ENCODE data around the gene RC3H2. TPM values are rescaled to one million over a fixed set of nuclear protein-coding genes. Genes with fewer than 3 reads are reported as not detected.

Gene RC3H2, protein sequence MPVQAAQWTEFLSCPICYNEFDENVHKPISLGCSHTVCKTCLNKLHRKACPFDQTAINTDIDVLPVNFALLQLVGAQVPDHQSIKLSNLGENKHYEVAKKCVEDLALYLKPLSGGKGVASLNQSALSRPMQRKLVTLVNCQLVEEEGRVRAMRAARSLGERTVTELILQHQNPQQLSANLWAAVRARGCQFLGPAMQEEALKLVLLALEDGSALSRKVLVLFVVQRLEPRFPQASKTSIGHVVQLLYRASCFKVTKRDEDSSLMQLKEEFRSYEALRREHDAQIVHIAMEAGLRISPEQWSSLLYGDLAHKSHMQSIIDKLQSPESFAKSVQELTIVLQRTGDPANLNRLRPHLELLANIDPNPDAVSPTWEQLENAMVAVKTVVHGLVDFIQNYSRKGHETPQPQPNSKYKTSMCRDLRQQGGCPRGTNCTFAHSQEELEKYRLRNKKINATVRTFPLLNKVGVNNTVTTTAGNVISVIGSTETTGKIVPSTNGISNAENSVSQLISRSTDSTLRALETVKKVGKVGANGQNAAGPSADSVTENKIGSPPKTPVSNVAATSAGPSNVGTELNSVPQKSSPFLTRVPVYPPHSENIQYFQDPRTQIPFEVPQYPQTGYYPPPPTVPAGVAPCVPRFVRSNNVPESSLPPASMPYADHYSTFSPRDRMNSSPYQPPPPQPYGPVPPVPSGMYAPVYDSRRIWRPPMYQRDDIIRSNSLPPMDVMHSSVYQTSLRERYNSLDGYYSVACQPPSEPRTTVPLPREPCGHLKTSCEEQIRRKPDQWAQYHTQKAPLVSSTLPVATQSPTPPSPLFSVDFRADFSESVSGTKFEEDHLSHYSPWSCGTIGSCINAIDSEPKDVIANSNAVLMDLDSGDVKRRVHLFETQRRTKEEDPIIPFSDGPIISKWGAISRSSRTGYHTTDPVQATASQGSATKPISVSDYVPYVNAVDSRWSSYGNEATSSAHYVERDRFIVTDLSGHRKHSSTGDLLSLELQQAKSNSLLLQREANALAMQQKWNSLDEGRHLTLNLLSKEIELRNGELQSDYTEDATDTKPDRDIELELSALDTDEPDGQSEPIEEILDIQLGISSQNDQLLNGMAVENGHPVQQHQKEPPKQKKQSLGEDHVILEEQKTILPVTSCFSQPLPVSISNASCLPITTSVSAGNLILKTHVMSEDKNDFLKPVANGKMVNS
- total RNA-seq = 46.1 and 48.9 TPM in 2 replicates

DNA sequence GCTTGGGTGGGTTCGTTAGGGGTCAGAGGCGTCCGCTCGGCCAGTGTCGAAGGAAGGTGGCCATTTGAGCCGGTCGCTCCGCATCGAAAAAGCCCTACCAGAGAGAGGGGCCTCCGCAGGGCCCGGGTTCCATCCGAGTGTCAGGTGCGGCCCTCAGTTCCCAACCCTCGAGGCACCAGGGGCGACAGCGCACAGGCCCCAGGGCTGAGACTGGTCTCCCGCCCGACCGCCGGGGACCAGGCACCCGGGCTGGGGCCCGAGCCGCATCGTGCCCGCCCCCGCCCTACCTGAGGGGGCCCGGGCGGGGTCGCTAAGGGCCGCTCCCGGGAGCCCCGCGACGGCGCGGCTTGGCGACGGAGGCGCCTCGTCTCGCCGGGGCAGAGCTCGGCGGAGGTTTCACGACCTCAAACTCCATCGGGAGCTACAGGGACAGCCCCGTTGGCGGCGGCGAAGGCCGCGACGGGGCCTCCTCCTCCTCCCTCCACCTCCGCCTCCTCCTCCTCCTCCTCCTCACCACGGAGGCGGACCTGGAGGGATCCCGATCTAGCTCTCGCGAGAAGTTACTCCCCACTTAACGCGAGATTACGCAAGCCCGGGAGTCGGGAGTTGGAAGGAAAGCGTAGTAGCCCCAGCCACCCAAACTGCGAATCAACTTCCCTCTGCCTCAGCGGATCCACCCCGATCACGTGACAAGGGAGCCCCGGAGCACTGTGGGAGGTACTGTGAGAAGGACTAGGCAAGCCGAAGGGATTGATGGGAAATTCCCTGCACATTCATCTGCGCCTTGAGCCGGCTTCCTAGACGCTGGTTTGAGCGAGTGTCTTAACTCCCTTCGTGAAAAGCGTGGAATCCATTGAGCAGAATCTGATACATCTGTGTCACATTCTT, at the start of gene RC3H2:
Gene RC3H2, minus strand, starts transcription at position 537 of the 888 bp plus-strand sequence. CDS start 7,850 bp downstream, outside the sequence.
- intact Hi-C loops (cut with micrococcal nuclease) = loop anchor here (1.0 to 10.0 kb wide), 11 partner anchors 8 to 1960 kb away; partner anchors contain the start of genes ARPC5L, CRB2, MRRF and PDCL

DNA sequence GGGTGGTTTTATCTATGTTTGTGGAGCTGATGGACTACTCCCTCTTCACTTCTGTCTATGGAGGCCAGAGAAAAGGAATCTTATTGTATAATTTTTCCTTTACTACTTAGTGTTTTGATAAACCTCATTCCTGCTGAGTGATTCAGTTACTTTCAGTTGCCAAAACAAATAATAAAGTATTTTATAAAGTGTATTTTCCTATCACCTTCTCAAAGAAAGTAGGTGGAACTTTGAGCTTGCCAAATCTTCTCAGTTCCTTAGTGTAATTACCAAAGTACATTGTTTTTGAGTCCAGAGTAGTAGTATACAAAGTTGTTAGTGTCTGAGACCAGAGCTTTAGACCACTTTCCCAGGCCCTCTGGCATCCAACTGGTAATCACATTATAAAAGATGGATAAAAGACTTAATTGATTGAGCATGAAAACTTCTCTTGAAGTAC, 49.1 kb upstream of the RC3H2 start:
- intact Hi-C loops (cut with micrococcal nuclease) = no loop called here

DNA sequence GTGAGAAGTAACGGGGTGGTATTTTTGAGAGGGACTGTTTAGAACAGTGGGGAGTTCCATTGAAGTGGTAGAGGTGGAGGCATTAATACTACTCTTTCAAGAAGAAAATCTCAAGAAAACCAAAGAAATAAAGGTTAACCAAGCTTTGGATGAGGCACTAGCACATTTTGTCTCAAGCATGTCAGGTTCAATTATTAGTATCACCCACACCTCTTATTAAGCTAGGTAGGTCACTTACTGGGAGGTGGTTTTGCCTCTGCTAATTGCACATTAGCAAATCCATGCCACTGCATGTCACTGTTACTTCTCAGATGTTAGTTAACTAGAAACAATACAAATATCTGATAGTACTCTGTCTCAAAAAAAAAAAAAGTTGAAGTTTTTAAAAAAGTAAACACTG, 45.9 kb upstream of the RC3H2 start:
- intact Hi-C loops (cut with micrococcal nuclease) = no loop called here

DNA sequence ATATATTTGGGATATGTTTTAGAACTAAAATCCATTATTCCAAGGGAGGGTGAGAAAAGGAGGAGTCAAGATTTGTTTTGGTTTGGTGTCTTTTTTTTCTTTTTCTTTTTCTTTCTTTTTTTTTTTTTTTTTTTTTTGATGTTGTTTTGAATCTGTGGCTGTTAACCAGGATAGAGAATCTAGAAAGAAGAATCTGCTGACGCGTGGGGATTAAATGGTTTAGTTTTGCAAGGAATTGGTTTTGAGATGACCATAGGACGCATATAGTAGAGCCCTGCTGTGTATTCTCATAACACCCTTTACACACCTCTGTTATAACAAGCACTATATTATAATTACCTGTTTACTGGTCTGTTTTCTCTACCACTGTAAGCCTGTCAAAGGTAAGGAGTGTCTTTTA, 45.1 kb upstream of the RC3H2 start:
- intact Hi-C loops (cut with micrococcal nuclease) = no loop called here

DNA sequence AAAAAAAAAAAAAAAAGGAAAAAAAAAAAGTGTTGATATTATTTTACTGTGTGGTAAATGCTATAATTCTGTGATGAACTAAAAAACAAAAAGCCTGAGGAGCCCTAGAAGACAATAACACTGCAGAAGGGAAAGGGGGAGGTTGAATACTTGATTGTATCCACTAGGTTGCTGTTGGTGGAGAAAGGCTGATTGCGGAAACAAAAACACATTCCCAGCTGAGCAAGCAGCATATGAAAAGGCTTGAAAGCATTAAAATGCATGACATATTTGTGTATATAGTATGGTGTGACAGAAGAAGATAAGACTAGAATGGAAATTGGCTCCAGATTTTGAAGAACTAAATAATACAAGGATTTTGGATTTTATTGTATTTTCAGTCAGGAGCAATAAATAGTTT, 44.5 kb upstream of the RC3H2 start:
- intact Hi-C loops (cut with micrococcal nuclease) = loop anchor here (10.0 kb wide), 1 partner anchor 375 kb away; no protein-coding TSS in a partner anchor

DNA sequence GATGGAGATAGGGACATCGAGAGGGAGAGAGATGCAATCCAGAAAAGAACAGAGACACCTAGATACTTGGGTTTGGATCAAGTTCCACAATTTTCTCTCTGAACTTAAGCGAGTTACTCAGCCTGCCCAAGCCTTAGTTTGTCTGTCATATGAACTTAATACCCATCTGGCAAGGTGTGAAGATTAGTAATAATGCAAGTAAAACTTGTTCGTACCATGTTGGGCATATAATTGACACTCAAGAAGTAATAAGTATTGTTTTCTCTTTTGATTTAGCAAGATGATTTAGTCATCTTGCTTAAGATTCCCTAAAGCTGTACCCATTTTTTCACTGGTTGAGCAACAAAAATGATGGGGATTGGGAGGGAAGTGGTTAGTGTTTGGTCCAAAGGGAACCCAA, 43.2 kb upstream of the RC3H2 start:
- intact Hi-C loops (cut with micrococcal nuclease) = loop anchor here (10.0 kb wide), 1 partner anchor 376 kb away; no protein-coding TSS in a partner anchor

DNA sequence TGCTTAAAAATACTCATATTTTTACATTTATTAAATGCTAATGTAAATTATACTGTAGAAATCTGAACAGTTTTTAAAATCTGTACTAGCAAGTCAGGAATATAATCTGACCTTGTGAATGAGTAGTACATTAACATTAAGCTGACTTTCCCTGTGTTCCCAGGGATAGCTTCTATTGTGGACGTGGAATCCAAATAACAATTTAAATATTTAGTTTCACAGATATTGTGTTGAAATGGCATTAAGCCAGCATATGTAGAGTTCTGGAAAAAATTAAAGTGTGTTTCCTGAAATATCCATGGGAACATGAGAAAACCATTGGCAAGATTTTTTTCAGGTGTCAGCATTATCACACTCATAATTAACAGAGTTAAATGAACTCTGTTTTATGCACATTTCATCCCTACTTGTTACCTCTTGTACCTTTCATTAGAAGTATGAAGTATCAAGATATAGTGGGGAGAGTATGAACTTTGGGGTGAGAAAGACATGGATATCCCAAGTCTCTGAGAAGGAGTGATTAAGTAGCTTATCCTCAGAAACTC, 41.4 kb upstream of the RC3H2 start:
- intact Hi-C loops (cut with micrococcal nuclease) = loop anchor here (10.0 kb wide), 1 partner anchor 378 kb away; no protein-coding TSS in a partner anchor

DNA sequence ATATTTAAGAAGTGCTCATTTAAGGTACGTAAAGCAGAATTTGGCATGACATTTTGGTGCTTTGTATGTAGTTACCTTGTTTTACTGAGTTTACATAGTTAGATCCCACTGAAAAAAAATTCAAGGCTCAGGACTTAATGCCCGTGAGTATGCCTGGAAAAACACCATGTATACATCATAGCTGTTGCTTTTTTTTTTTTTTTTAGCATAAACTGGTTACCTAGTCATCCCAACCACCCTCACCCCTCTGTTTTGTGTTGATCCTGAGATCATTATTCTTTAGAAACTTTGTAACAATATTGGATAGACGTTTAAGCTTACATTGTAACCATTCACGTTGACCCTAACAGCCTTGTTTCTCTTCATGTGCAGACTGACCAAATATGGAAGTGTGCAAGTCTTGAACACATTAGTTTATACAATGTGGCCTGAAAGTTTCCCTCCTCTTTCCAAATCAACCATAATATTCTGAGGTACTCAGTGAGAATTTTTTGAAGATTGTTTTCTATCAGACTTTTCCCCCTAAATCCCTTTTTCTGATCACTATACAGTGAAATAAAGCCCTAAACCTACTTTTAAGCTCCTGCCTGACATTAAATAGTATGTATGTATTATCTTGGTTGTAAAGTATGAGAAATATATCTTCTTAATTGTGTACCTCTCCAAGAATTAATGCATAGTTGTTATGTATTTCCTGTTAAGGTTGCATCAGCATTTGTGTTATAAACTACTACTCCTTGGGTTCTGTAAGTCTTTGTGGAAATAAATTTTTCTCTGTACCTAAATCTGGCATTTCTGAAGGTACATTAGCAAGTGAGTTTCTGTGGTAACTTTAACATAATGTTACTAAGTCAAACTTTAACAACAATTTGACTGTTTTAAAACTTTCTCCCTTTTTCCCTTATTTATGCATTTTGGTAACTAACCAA, 40.1 kb upstream of the RC3H2 start:
- intact Hi-C loops (cut with micrococcal nuclease) = loop anchor here (10.0 kb wide), 1 partner anchor 380 kb away; no protein-coding TSS in a partner anchor

DNA sequence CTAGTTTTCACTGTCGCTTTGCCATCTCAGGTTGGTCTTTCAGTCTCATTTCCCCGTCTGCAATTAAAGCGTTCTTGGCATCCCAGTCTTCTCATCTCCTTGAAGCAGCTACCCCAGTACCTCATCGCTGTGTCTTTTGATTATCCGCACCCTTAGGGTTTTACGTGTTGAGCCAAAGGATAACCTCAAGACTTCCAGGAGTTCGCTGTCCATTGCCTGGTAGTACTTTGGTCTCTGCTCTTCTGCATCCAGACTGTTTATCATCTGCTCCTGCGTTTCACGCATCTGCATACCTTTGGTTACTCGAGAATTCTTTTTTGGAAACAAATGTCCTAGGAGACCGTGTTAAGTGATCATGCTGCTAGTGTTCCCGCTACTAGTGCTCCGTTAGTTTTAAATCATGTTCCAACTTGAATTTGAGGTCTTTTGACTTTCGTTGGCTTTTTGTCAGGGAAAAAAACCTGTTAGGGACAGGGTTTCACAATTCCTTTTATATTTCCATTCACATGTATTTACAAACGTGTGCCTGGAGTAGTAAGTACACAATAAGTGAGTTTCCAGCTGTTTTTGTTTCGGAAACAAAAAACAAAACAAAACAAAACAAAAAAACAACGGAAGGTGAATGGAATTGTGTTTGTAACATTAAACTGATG, 36.5 kb upstream of the RC3H2 start:
- intact Hi-C loops (cut with micrococcal nuclease) = loop anchor here (1.0 to 10.0 kb wide), 4 partner anchors 28 to 383 kb away; partner anchors contain the start of genes PDCL, STRBP and ZBTB6

DNA sequence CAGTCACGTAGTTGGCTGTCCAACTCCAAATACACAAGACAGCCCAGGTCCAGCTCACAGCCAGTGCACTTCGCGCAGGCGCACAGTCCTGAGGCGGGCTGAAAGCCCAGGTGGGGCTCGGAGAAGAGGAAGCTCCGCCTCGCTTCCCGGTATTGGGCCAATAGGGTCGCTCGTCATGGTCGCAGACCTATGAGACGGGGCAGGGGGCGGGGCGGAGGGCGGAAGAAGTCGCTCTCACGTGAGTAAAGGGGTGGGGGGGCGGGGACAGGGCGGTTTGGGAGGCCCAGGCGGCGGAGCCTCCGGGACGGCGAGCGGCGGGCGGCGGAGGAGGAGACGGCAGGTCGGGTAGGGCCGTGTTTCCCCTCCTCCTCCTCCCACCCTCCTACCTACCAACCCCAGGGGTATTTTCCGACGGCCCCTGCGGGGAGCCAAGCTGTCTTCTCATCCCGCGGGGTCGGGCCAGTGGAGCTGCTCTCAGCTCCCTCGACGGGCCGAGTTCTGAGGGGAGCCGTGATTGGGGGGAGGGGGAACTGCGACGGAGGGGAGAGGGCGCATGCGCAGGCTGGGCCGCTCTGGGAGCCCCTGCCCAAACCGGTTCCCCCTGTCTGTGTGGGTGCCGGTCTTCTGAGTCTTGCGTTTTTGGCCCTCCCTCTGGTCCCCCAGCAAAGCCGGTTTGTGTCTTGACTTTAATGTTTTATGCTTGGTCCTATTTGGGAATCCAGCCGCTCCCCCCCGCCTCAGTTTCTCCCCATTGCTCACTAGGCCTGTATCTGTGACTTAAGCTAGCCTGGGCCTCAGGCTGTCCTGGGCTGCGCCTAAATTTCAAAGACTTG, 35.8 kb upstream of the RC3H2 start, which contains the start of gene RABGAP1:
Gene RABGAP1, plus strand, starts transcription at position 272 of the 833 bp plus-strand sequence. CDS start 16,040 bp downstream, outside the sequence.
- intact Hi-C loops (cut with micrococcal nuclease) = loop anchor here (1.0 to 10.0 kb wide), 6 partner anchors 10 to 384 kb away; partner anchors contain the start of genes PDCL, RC3H2, STRBP and ZBTB26

DNA sequence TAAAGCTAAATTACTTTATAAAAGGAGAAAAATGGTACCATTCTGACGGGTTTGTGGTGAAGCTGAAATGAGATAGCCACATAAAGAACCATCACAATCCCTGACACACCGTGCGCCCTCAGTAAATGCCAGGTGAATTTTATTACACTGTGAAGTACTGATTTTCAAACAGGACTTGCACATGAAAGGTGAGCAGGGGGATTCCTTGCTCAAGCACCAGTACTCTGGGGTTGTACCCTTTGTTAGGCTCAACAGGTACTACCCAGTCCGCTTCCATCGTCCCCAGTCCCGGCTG, 35.2 kb upstream of the RC3H2 start:
- intact Hi-C loops (cut with micrococcal nuclease) = loop anchor here (1.0 to 10.0 kb wide), 4 partner anchors 9 to 384 kb away; partner anchors contain the start of genes PDCL, RC3H2 and ZBTB26

DNA sequence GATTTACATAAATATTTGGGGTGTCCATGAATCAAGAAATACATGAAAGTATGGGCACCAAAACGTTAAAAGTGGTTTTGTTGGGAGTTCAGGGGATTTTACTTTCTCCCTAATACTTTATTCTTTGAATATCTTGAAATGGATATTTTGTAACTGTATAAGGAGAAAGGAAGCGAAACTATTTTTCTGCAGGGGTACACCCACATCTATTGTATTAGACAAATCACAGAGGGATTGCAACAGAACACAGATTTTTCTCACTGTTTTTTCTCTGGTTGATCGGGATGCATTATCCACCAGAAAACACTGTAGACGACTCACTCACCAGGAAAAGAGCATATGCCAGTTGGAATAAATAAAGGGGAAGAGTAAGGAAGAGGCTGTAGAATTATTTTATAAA, 34.4 kb upstream of the RC3H2 start:
- intact Hi-C loops (cut with micrococcal nuclease) = no loop called here

DNA sequence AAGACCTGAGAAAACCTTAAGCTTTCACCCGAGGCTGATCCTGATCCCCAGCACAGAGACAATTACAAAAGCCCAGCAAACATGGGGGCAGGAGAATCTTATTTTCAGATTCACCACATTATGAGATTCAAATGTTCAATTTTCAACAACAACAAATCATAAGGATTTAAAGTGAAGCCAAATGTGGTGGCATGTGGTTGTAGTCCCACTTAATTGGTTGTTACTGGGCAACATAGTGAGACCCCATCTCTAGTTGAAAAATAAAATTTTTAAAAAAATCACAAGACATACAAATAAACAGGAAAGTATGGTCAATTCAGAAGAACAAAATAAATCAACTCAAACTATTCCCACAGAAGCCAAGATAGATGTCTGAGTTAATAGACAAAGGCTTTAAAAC, 31.7 kb upstream of the RC3H2 start:
- intact Hi-C loops (cut with micrococcal nuclease) = no loop called here

DNA sequence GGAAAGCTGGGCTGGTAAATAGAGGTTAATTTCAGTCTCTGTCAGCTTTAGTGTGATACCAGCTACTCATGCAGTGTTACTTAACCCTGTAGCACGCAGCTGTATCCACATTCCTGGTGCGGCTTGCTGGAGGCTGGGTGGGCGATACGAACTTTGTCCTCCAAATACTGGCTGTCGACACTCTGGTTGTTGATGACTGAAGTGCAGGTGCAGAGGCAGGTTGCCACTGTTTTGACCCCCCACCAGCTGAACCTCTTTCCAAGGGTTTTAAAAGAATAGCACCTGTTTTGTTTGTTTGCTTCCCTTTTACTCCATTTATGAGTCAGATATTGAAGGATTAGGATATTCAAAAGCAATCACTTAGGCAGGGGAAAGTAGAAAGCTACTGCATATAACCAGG, 31.3 kb upstream of the RC3H2 start:
- intact Hi-C loops (cut with micrococcal nuclease) = no loop called here

DNA sequence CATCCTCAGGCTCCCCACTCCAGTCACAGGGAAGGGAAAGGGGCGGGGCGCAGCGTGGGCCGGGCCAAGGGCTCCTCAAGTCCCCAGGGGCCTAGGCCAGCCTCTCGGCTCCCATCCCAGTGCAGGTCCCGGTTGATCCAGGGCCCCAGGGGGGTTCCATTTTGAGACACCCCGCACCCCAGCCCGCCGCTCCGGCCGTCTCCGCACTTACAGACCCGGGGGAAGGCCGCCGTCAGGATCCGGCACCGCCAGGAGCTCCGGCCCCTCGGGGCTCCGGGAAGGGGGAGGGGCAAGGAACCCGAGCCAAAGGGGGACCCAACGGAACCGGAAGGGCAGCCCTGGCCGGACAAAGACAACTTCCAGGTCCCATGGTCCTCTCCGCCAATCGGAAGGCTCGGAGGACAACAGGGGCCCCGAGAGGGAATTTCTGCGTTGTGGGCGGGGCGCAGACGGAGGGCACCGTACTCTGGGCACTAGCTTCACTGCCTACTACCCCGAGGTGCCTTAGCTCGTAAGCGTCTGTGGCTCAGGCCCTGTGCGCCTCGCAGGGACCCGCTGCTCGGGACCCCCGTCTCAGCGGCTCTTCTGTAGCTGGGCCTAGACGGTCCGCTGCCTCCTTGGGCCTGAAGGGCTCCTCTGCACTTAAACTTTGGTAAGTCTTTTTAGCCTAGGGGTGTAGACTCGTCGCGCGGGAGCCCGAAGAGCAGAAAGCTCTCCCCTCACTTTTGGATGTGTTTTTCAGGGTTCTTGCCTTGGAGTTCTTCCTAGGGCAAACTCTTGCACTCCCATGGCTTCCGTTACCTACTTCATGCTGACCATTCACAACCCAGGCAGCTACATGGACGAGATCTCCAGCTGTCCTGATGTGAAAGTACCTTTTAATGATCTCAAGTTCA, 26.3 kb upstream of the RC3H2 start, which contains the start of gene ZBTB26:
Gene ZBTB26, minus strand, starts transcription at position 287 of the 896 bp plus-strand sequence. CDS start 11,578 bp downstream, outside the sequence.
- intact Hi-C loops (cut with micrococcal nuclease) = loop anchor here (1.0 to 2.0 kb wide), 3 partner anchors 9 to 26 kb away; partner anchors contain the start of genes RC3H2 and ZBTB6
